Measurements from ENCODE around the gene KLHL35. TPM values are rescaled to one million over a fixed set of nuclear protein-coding genes. Genes with fewer than 3 reads are reported as not detected.

KLHL35 gene
- total RNA-seq = 2.4 and 3.0 TPM in 2 replicates

GRCh38 chr11:75432911-75433321 is at the start of gene KLHL35:
KLHL35 (minus strand) TSS chr11:75433203; CDS start chr11:75430629, 2,574 bp downstream.

GRCh38 chr11:75399344-75400145 is 33.5 kb downstream of the KLHL35 start, which contains the start of gene RPS3:
RPS3 (plus strand) TSS chr11:75399518; CDS start chr11:75399548, 30 bp downstream.

Other genes with a start within 250 kb of the KLHL35 start
- gene TPBGL, start 192.4 kb downstream of the KLHL35 start, total RNA-seq = under 0.01 TPM in 1 of 2 replicates, not detected in the other
- gene ARRB1, start 81.5 kb downstream of the KLHL35 start, total RNA-seq = 9.1 and 11.1 TPM in 2 replicates
- 2,735 and 2,909 TPM in 2 replicates for gene RPS3, start 33.7 kb downstream of the KLHL35 start, total RNA-seq
- gene GDPD5, start 92.7 kb upstream of the KLHL35 start, total RNA-seq = 4.1 and 9.0 TPM in 2 replicates
- gene SERPINH1, start 129.1 kb upstream of the KLHL35 start, total RNA-seq = 1,258 and 1,381 TPM in 2 replicates
- 1.4 and 1.8 TPM in 2 replicates for gene MAP6, start 235.8 kb upstream of the KLHL35 start, total RNA-seq

All from smooth muscle cell of bladder (primary cell).